H1 (cell line): ENCODE measurements around the gene JOSD2. TPM values are rescaled to one million over a fixed set of nuclear protein-coding genes. Genes with fewer than 3 reads are reported as not detected.
A peak's percentile ranks its signal among the peaks of the same experiment; 100 is the strongest.

Experiments
- CTCF ChIA-PET: fragments of 300-600 bp; sonication (Branson Sonifier 250); formaldehyde crosslinking; loops from one replicate; lab custom pipeline; 2021; ENCODE audit not compliant: partially characterized antibody; lab: Charles Lee
- POLR2A ChIA-PET: fragments of 300-600 bp; sonication (Branson Sonifier 250); formaldehyde crosslinking; loops from one replicate; lab custom pipeline; 2021; ENCODE audit warnings: inconsistent platforms; ENCODE audit not compliant: partially characterized antibody; lab: Charles Lee
- DNase-seq, 2 experiments: peaks; one replicate each; pipeline versions ENCODE4 v3.0.0 to v3.0.0-alpha.2; 2010 to 2022; ENCODE audit warnings: low spot score in 2 of 2, low read depth in 1 of 2, mixed read lengths in 1 of 2
- FAIRE-seq: peaks from 2 replicates; lab custom pipeline; 2011; peaks lifted over from hg19 to GRCh38; lab: Jason Lieb, UNC
- H2AFZ ChIP-seq: 2 replicates; pipeline ENCODE4 v1.8.1; 2012; ENCODE audit warnings: low read length, inconsistent platforms
- H2AK5ac ChIP-seq: 2 replicates; pipeline ENCODE4 v1.6.1; 2013; ENCODE audit warnings: low read depth, low read length
- H2BK120ac ChIP-seq: replicated peaks from 2 replicates; pipeline ENCODE3; 2013; ENCODE audit warnings: low read depth, low read length, inconsistent platforms
- H2BK12ac ChIP-seq: 2 replicates; pipeline ENCODE4 v1.6.1; 2013; ENCODE audit warnings: low read depth, low read length
- H2BK15ac ChIP-seq: 2 replicates; pipeline ENCODE4 v1.6.1; 2013; ENCODE audit warnings: low read length
- H2BK20ac ChIP-seq: 2 replicates; pipeline ENCODE4 v1.6.1; 2013; ENCODE audit warnings: low read length
- H2BK5ac ChIP-seq: 2 replicates; pipeline ENCODE4 v1.6.1; 2013; ENCODE audit warnings: low read depth, low read length
- H3K14ac ChIP-seq: 2 replicates; pipeline ENCODE4 v1.6.1; 2013; ENCODE audit warnings: inconsistent platforms; ENCODE audit not compliant: insufficient read length
- H3K18ac ChIP-seq: 2 replicates; pipeline ENCODE4 v1.6.1; 2013; ENCODE audit warnings: low read length; ENCODE audit errors: extremely low read depth
- H3K23ac ChIP-seq: 2 replicates; pipeline ENCODE4 v1.6.1; 2013; ENCODE audit warnings: inconsistent platforms; ENCODE audit not compliant: insufficient read length
- H3K23me2 ChIP-seq: 2 replicates; pipeline ENCODE4 v1.6.1; 2013; ENCODE audit warnings: low read depth, low read length
- H3K27ac ChIP-seq: 2 replicates; pipeline ENCODE4 v1.6.1; 2011; ENCODE audit warnings: low read depth, low read length, inconsistent platforms
- H3K27me3 ChIP-seq, 4 experiments: replicated peaks in 1 of 4; 1 replicate in 1 of 4; 2 replicates in 3 of 4; pipeline versions ENCODE4 v1.6.1 to v1.8.1; 2011 to 2013; ENCODE audit warnings: low read length in 3 of 4, mild to moderate bottlenecking in 3 of 4, inconsistent platforms in 2 of 4, mixed read lengths in 2 of 4, moderate library complexity in 1 of 4; ENCODE audit not compliant: control insufficient read depth in 3 of 4, insufficient read depth in 3 of 4; ENCODE audit errors: extremely low read depth in 1 of 4
- H3K36me3 ChIP-seq, 4 experiments: 2 replicates each; pipeline versions ENCODE4 v1.6.1 to v1.8.1; 2011 to 2013; ENCODE audit warnings: mild to moderate bottlenecking in 4 of 4, low read length in 3 of 4, moderate library complexity in 2 of 4, control low read depth in 1 of 4, inconsistent platforms in 1 of 4; ENCODE audit not compliant: insufficient read depth in 4 of 4, control insufficient read depth in 2 of 4
- H3K4ac ChIP-seq: replicated peaks from 2 replicates; pipeline ENCODE3; 2013; ENCODE audit warnings: low read length, low read depth, mixed read lengths, inconsistent platforms; ENCODE audit not compliant: insufficient read length
- H3K4me1 ChIP-seq, 4 experiments: replicated peaks in 1 of 4; 1 replicate in 1 of 4; 2 replicates in 3 of 4; pipeline versions ENCODE4 v1.6.1 to v1.8.1; 2011 to 2013; ENCODE audit warnings: low read length in 3 of 4, inconsistent platforms in 2 of 4, mixed read lengths in 1 of 4; ENCODE audit not compliant: insufficient read depth in 4 of 4, control insufficient read depth in 3 of 4
- H3K4me2 ChIP-seq, 2 experiments: 2 replicates each; pipeline versions ENCODE4 v1.6.1 to v1.8.1; 2011 to 2013; ENCODE audit warnings: low read depth in 2 of 2, low read length in 2 of 2, control low read depth in 1 of 2, inconsistent platforms in 1 of 2, mild to moderate bottlenecking in 1 of 2; ENCODE audit not compliant: insufficient read depth in 1 of 2
- H3K4me3 ChIP-seq, 4 experiments: fragments of 200-600, 300-600 bp in 1 of 4; sonication (generic), shearing (Covaris generic), sonication (Bioruptor Twin) in 1 of 4; 2 replicates each; pipeline versions ENCODE4 v1.5.1 to v1.8.1; 2011 to 2016; ENCODE audit warnings: low read length in 4 of 4, low read depth in 3 of 4, control low read depth in 2 of 4, inconsistent platforms in 2 of 4, mild to moderate bottlenecking in 2 of 4, mixed read lengths in 1 of 4, moderate library complexity in 1 of 4; ENCODE audit not compliant: insufficient read depth in 2 of 4; ENCODE audit errors: extremely low read depth in 1 of 4
- H3K56ac ChIP-seq: replicated peaks from 2 replicates; pipeline ENCODE3; 2013; ENCODE audit warnings: low read depth, mild to moderate bottlenecking, mixed read lengths, low read length, inconsistent platforms; ENCODE audit not compliant: insufficient read length
- H3K79me1 ChIP-seq: 2 replicates; pipeline ENCODE4 v1.6.1; 2013; ENCODE audit warnings: low read depth, low read length, control low read depth
- H3K79me2 ChIP-seq, 2 experiments: 2 replicates each; pipeline versions ENCODE4 v1.6.1 to v1.8.1; 2012 to 2013; ENCODE audit warnings: low read length in 2 of 2, mild to moderate bottlenecking in 2 of 2, inconsistent platforms in 1 of 2; ENCODE audit not compliant: insufficient read depth in 2 of 2, control insufficient read depth in 1 of 2
- H3K9ac ChIP-seq, 4 experiments: replicated peaks in 1 of 4; 1 replicate in 1 of 4; 2 replicates in 3 of 4; pipeline versions ENCODE4 v1.6.1 to v1.8.1; 2011 to 2013; ENCODE audit warnings: low read depth in 3 of 4, low read length in 3 of 4, control low read depth in 2 of 4, mild to moderate bottlenecking in 2 of 4, moderate library complexity in 2 of 4, inconsistent platforms in 1 of 4; ENCODE audit errors: extremely low read depth in 1 of 4
- H3K9me3 ChIP-seq, 2 experiments: 2 replicates each; pipeline versions ENCODE4 v1.6.1 to v1.8.1; 2012 to 2013; ENCODE audit warnings: mild to moderate bottlenecking in 2 of 2, moderate library complexity in 2 of 2, control low read depth in 1 of 2, inconsistent platforms in 1 of 2, low read depth in 1 of 2, low read length in 1 of 2, mixed read lengths in 1 of 2; ENCODE audit not compliant: insufficient read depth in 2 of 2
- H4K20me1 ChIP-seq, 2 experiments: replicated peaks in 1 of 2; 2 replicates each; pipeline versions ENCODE3 to v1.8.1; 2011 to 2013; ENCODE audit warnings: inconsistent platforms in 2 of 2, low read length in 2 of 2, mild to moderate bottlenecking in 1 of 2; ENCODE audit not compliant: insufficient read depth in 2 of 2, control insufficient read depth in 1 of 2
- H4K5ac ChIP-seq: 2 replicates; pipeline ENCODE4 v1.6.1; 2013; ENCODE audit warnings: low read length, low read depth, mixed read lengths, inconsistent platforms; ENCODE audit not compliant: insufficient read length
- H4K8ac ChIP-seq: 2 replicates; pipeline ENCODE4 v1.8.0; 2013; ENCODE audit warnings: mild to moderate bottlenecking, moderate library complexity, low read length, inconsistent platforms; ENCODE audit not compliant: insufficient read depth; ENCODE audit errors: extremely low read depth
- H4K91ac ChIP-seq: replicated peaks from 2 replicates; pipeline ENCODE3; 2013; ENCODE audit warnings: low read length, mixed read lengths, inconsistent platforms; ENCODE audit not compliant: insufficient read length
- ASH2L ChIP-seq: fragments of 200-600, 300-600 bp; sonication (generic); IDR thresholded peaks from one replicate; pipeline ENCODE4 v1.7.1; 2017; ENCODE audit warnings: low read length
- BACH1 ChIP-seq: IDR thresholded peaks from 2 replicates; pipeline ENCODE4 v1.6.1; 2012; ENCODE audit warnings: low read length, improper control_type of control experiment
- BRCA1 ChIP-seq: IDR thresholded peaks from 2 replicates; pipeline ENCODE4 v1.6.1; 2012; ENCODE audit warnings: low read depth, low read length, improper control_type of control experiment
- CBX8 ChIP-seq: fragments of 300-800, 300-1000 bp; sonication (generic); IDR thresholded peaks from 2 replicates; pipeline ENCODE4 v1.7.1; 2016; ENCODE audit warnings: low read depth, low read length, borderline replicate concordance
- CHD1 ChIP-seq: IDR thresholded peaks from 2 replicates; pipeline ENCODE4 v1.6.1; 2012; ENCODE audit warnings: low read depth, low read length, improper control_type of control experiment
- KDM5A ChIP-seq: fragments of 200-600 bp; IDR thresholded peaks from 2 replicates; pipeline ENCODE4 v1.7.1; 2012; ENCODE audit warnings: mild to moderate bottlenecking, low read length, inconsistent platforms, mixed read lengths
- MAFK ChIP-seq: IDR thresholded peaks from 2 replicates; pipeline ENCODE4 v1.6.1; 2012; ENCODE audit warnings: low read depth, mild to moderate bottlenecking, improper control_type of control experiment, low read length
- RAD21 ChIP-seq, 2 experiments: IDR thresholded peaks in 1 of 2; conservative IDR thresholded peaks in 1 of 2; 2 replicates each; pipeline ENCODE4 v1.6.1; 2011; ENCODE audit warnings: low read depth in 2 of 2, low read length in 2 of 2, improper control_type of control experiment in 1 of 2, inconsistent platforms in 1 of 2, mild to moderate bottlenecking in 1 of 2, moderate library complexity in 1 of 2
- RFX5 ChIP-seq: IDR thresholded peaks from 2 replicates; pipeline ENCODE4 v1.6.1; 2011; ENCODE audit warnings: low read depth, low read length, improper control_type of control experiment, borderline replicate concordance
- SP2 ChIP-seq: IDR thresholded peaks from 2 replicates; pipeline ENCODE4 v1.6.1; 2012; ENCODE audit warnings: mild to moderate bottlenecking, low read length, inconsistent platforms
- SRF ChIP-seq: IDR thresholded peaks from 2 replicates; pipeline ENCODE4 v1.6.1; 2011; ENCODE audit warnings: mild to moderate bottlenecking, low read depth, low read length, moderate library complexity
- TAF7 ChIP-seq: optimal IDR thresholded peaks from 2 replicates; pipeline ENCODE3; 2011; ENCODE audit warnings: low read depth, mild to moderate bottlenecking, inconsistent platforms, low read length, moderate library complexity, borderline replicate concordance
- ZNF274 ChIP-seq: IDR thresholded peaks from 2 replicates; pipeline ENCODE4 v1.7.0; 2012; ENCODE audit warnings: low read length, borderline replicate concordance; ENCODE audit errors: extremely low read depth
- WGBS, 2 experiments: shearing (Covaris generic) in 1 of 2; methylation state at CpG; one replicate each; pipeline versions ENCODE4 v1.1.6 to v1.1.7; 2013 to 2015; ENCODE audit warnings: low lambda C conversion rate in 2 of 2, mixed read lengths in 2 of 2, inconsistent platforms in 1 of 2, low coverage in 1 of 2, missing lambda C conversion rate in 1 of 2; ENCODE audit not compliant: insufficient replicate concordance in 2 of 2, insufficient coverage in 1 of 2, insufficient read length in 1 of 2; ENCODE audit errors: extremely low coverage in 1 of 2, missing lambda C conversion rate in 1 of 2; 5-methylcytosine and 5-hydroxymethylcytosine counted together
- polyA plus RNA-seq, 7 experiments: library from polyadenylated mRNA; depleted of rRNA in 3 of 7; stranded (reverse) in 5 of 7; unstranded in 2 of 7; fragments of >200 nt in 5 of 7; fragments of 200-250 nt in 2 of 7; gene quantifications; 1 replicate in 5 of 7; 2 replicates in 1 of 7; 4 replicates in 1 of 7; pipeline versions ENCODE4 v1.2.1 to v1.2.3, GENCODE V29; 2011 to 2013; ENCODE audit warnings: missing spikeins in 2 of 7, mixed read lengths in 2 of 7
- total RNA-seq: library from RNA; stranded (reverse); fragmentation: NEBNext Ultra II Directional; extraction: Animal tissue kit (Norgen Biotek cat#: 25700); gene quantifications from 2 replicates; pipeline ENCODE4 v1.2.1, GENCODE V29; 2021

JOSD2 gene
- total and polyA plus RNA-seq, 2 of the 8 experiments (the other 6 are each of a cell fraction or from before 2014, with no cell fraction given), result 1.9 to 6.6 TPM

GRCh38 chr19:50547385-50548190 is 36.6 kb upstream of the JOSD2 start:
- Histone ChIP-seq H2AFZ (no peak overlapping the region), H4K8ac (peak overlapping the region; percentile 35), H4K20me1 (peaks cover 4 to 10% of the 10 kb centered on the region in 2 experiments), H3K4me2 (no peak overlapping the region), H3K56ac (no peak overlapping the region), H3K14ac (no peak overlapping the region), H3K79me1 (no peaks in the 10 kb centered on the region), H3K4me3 (no peak overlapping the region), H2BK15ac (no peak overlapping the region), H3K23ac (no peak overlapping the region), H3K79me2 (no peaks in the 10 kb centered on the region; a peak in 1 of 4 replicates), H3K9me3 (no peaks in the 10 kb centered on the region), H3K4me1 (peaks cover 0 to 17% (median 3%) of the 10 kb centered on the region in 4 experiments; a peak in 6 of 7 replicates), H3K27me3 (peaks cover 0 to 19% (median 9%) of the 10 kb centered on the region in 4 experiments; a peak in 6 of 7 replicates), H4K5ac (no peak overlapping the region), H2BK5ac (no peak overlapping the region), H4K91ac (no peak overlapping the region), H2BK120ac (no peak overlapping the region), H3K18ac (no peak overlapping the region), H2BK20ac (no peak overlapping the region), H3K36me3 (no peaks in the 10 kb centered on the region), H3K9ac (no peak overlapping the region), H2BK12ac (no peak overlapping the region), H3K4ac (no peak overlapping the region), H2AK5ac (no peak overlapping the region), H3K23me2 (peaks cover 9% of the 10 kb centered on the region), H3K27ac (no peak overlapping the region)
- WGBS, 2 experiments, result 90% methylated on average over 18 of the region's 18 CpGs; no CpG with 5 or more reads in 1 of the 2 experiments
- POLR2A ChIA-PET, result interaction anchor here (1.2 to 1.4 kb wide), 2 partner anchors 9 to 255 kb away, joined by 4 to 5 read pairs; no protein-coding TSS in a partner anchor
- CTCF ChIA-PET, result interaction anchor here (1.2 to 17.1 kb wide), 3 partner anchors 10 to 68 kb away, joined by 6 to 269 read pairs (median 36); no protein-coding TSS in a partner anchor
- DNase-seq (no peak), FAIRE-seq (no peak)
- TF ChIP-seq RFX5, result no peak
- no peak for TF ChIP-seq KDM5A
- no peak for TF ChIP-seq ASH2L
- TF ChIP-seq ZNF274, result no peak
- TF ChIP-seq SRF, result no peak
- TF ChIP-seq BACH1, result no peak
- no peak for TF ChIP-seq MAFK
- peak; percentile 51 to 60 for TF ChIP-seq RAD21 (IDR thresholded peaks at IDR 0.05 in 1 of 2, conservative IDR thresholded peaks at IDR 0.05 in 1 of 2; ENCODE audit: low read depth in 2 of 2, low read length in 2 of 2)
- no peak for TF ChIP-seq TAF7
- TF ChIP-seq CHD1, result no peak
- no peak for TF ChIP-seq CBX8
- TF ChIP-seq BRCA1, result no peak
- no peak for TF ChIP-seq SP2
